Stimulated activated naive CD8-positive, alpha-beta T cell treated with anti-CD3 and anti-CD28 coated beads, Interleukin-15, amount 100 ng/mL, for 72 hours (primary cell): ENCODE measurements around the gene RAB3GAP2.
A peak's percentile ranks its signal among the peaks of the same experiment; 100 is the strongest.
"Not testable (repeated sequence)": the region's sequence is repeated elsewhere in the genome, so short reads cannot be mapped to it uniquely, and the experiment has no call there.

Experiments
- ATAC-seq: fragments of 150-1000 bp; cut with Tn5 transposase; 2 replicates; pipeline ENCODE4 v1.10.0; 2021; ENCODE audit warnings: mild to moderate bottlenecking, moderate library complexity
- DNase-seq, 2 donors: peaks; one replicate each; pipeline ENCODE4 v3.0.0; 2021 to 2022
- H3K27ac Mint-ChIP-seq, 2 donors: one replicate each; pipeline ENCODE4 v1.8.0; 2022; ENCODE audit warnings: mild to moderate bottlenecking in 2 of 2, mixed read lengths in 2 of 2, moderate library complexity in 2 of 2
- H3K27me3 Mint-ChIP-seq: one replicate; pipeline ENCODE4 v1.8.0; 2022; ENCODE audit warnings: mixed read lengths
- H3K4me1 Mint-ChIP-seq: one replicate; pipeline ENCODE4 v1.8.0; 2022; ENCODE audit warnings: mild to moderate bottlenecking, mixed read lengths
- H3K4me3 Mint-ChIP-seq, 2 donors: one replicate each; pipeline ENCODE4 v1.8.0; 2022; ENCODE audit warnings: mild to moderate bottlenecking in 2 of 2, mixed read lengths in 2 of 2, moderate library complexity in 1 of 2
- H3K9me3 Mint-ChIP-seq, 2 donors: one replicate each; pipeline ENCODE4 v1.8.0; 2022; ENCODE audit warnings: mixed read lengths in 2 of 2

RAB3GAP2 gene

GRCh38 chr1:220213382-220213983 is 58.8 kb downstream of the RAB3GAP2 start:
- no peak overlapping the region for H3K27ac Mint-ChIP-seq
- no peaks in the 10 kb centered on the region for H3K4me1 Mint-ChIP-seq
- ATAC-seq (no peak), DNase-seq (no peak)
- no peaks in the 10 kb centered on the region for H3K27me3 Mint-ChIP-seq
- no peaks in the 10 kb centered on the region for H3K9me3 Mint-ChIP-seq
- no peak overlapping the region for H3K4me3 Mint-ChIP-seq

GRCh38 chr1:220207411-220207810 is 64.8 kb downstream of the RAB3GAP2 start:
- H3K4me3 Mint-ChIP-seq = no peak overlapping the region
- H3K27me3 Mint-ChIP-seq = no peaks in the 10 kb centered on the region
- DNase-seq = no peak
- ATAC-seq = no peak
- H3K4me1 Mint-ChIP-seq = no peaks in the 10 kb centered on the region
- H3K9me3 Mint-ChIP-seq = peaks cover 0 to 7% of the 10 kb centered on the region in 2 donors
- no peak overlapping the region for H3K27ac Mint-ChIP-seq

- not testable (repeated sequence) for H3K4me1 Mint-ChIP-seq
Measured at GRCh38 chr1:220204758-220205157, 67.5 kb downstream of the RAB3GAP2 start.

GRCh38 chr1:220203816-220204215 is 68.4 kb downstream of the RAB3GAP2 start:
- no peak overlapping the region for H3K4me3 Mint-ChIP-seq

More at GRCh38 chr1:220204758-220205157, 67.5 kb downstream of the RAB3GAP2 start:
- not testable (repeated sequence) for H3K27ac Mint-ChIP-seq, ATAC-seq, DNase-seq, H3K4me3 Mint-ChIP-seq, H3K27me3 Mint-ChIP-seq, H3K9me3 Mint-ChIP-seq

GRCh38 chr1:220198186-220199005 is 73.9 kb downstream of the RAB3GAP2 start:
- Mint-ChIP-seq H3K4me3 (no peak overlapping the region), H3K27me3 (no peaks in the 10 kb centered on the region), H3K27ac (no peak overlapping the region), H3K4me1 (no peaks in the 10 kb centered on the region), H3K9me3 (no peaks in the 10 kb centered on the region)
- no peak for DNase-seq
- no peak for ATAC-seq

More at GRCh38 chr1:220203816-220204215, 68.4 kb downstream of the RAB3GAP2 start:
- Mint-ChIP-seq H3K27ac (no peak overlapping the region), H3K27me3 (no peaks in the 10 kb centered on the region), H3K9me3 (peaks cover 0 to 7% of the 10 kb centered on the region in 2 donors), H3K4me1 (no peaks in the 10 kb centered on the region)
- no peak for ATAC-seq
- no peak for DNase-seq

- H3K27ac Mint-ChIP-seq = no peak overlapping the region
- no peaks in the 10 kb centered on the region for H3K27me3 Mint-ChIP-seq
- no peaks in the 10 kb centered on the region for H3K4me1 Mint-ChIP-seq
- ATAC-seq (no peak), DNase-seq (no peak)
- H3K4me3 Mint-ChIP-seq = no peak overlapping the region
- no peaks in the 10 kb centered on the region for H3K9me3 Mint-ChIP-seq
Measured at GRCh38 chr1:220195701-220196100, 76.6 kb downstream of the RAB3GAP2 start.

GRCh38 chr1:220189750-220190347 is 82.4 kb downstream of the RAB3GAP2 start:
- ATAC-seq (no peak), DNase-seq (no peak)
- Mint-ChIP-seq H3K27ac (no peak overlapping the region), H3K9me3 (no peaks in the 10 kb centered on the region), H3K4me3 (no peak overlapping the region), H3K4me1 (no peaks in the 10 kb centered on the region), H3K27me3 (no peaks in the 10 kb centered on the region)

GRCh38 chr1:220188538-220188937 is 83.7 kb downstream of the RAB3GAP2 start:
- DNase-seq (no peak), ATAC-seq (no peak)
- H3K9me3 Mint-ChIP-seq = no peaks in the 10 kb centered on the region
- no peaks in the 10 kb centered on the region for H3K27me3 Mint-ChIP-seq
- H3K27ac Mint-ChIP-seq = no peak overlapping the region
- no peak overlapping the region for H3K4me3 Mint-ChIP-seq
- H3K4me1 Mint-ChIP-seq = no peaks in the 10 kb centered on the region

GRCh38 chr1:220186752-220187151 is 85.5 kb downstream of the RAB3GAP2 start:
- no peak for DNase-seq
- Mint-ChIP-seq H3K4me3 (no peak overlapping the region), H3K4me1 (no peaks in the 10 kb centered on the region), H3K9me3 (no peaks in the 10 kb centered on the region), H3K27me3 (no peaks in the 10 kb centered on the region), H3K27ac (peak overlapping the region in 1 of 2 donors; percentile 52)
- no peak for ATAC-seq

GRCh38 chr1:220184506-220184905 is 87.7 kb downstream of the RAB3GAP2 start:
- no peaks in the 10 kb centered on the region for H3K9me3 Mint-ChIP-seq
- no peak for DNase-seq
- no peaks in the 10 kb centered on the region for H3K27me3 Mint-ChIP-seq
- no peak overlapping the region for H3K4me3 Mint-ChIP-seq
- H3K27ac Mint-ChIP-seq = no peak overlapping the region
- no peak for ATAC-seq
- H3K4me1 Mint-ChIP-seq = no peaks in the 10 kb centered on the region

GRCh38 chr1:220182656-220183055 is 89.6 kb downstream of the RAB3GAP2 start:
- DNase-seq = no peak
- Mint-ChIP-seq H3K4me1 (no peaks in the 10 kb centered on the region), H3K27me3 (no peaks in the 10 kb centered on the region), H3K4me3 (no peak overlapping the region), H3K9me3 (no peaks in the 10 kb centered on the region), H3K27ac (no peak overlapping the region)
- no peak for ATAC-seq

GRCh38 chr1:220182111-220182510 is 90.1 kb downstream of the RAB3GAP2 start:
- Mint-ChIP-seq H3K9me3 (no peaks in the 10 kb centered on the region), H3K27ac (peak overlapping the region in 1 of 2 donors; percentile 43), H3K4me1 (no peaks in the 10 kb centered on the region), H3K4me3 (no peak overlapping the region), H3K27me3 (no peaks in the 10 kb centered on the region)
- DNase-seq = no peak
- no peak for ATAC-seq

GRCh38 chr1:220176540-220176939 is 95.7 kb downstream of the RAB3GAP2 start:
- Mint-ChIP-seq H3K9me3 (no peaks in the 10 kb centered on the region), H3K27me3 (no peaks in the 10 kb centered on the region), H3K27ac (peak overlapping the region in 1 of 2 donors; percentile 23), H3K4me1 (no peaks in the 10 kb centered on the region), H3K4me3 (no peak overlapping the region)
- no peak for DNase-seq
- ATAC-seq = no peak

GRCh38 chr1:220170836-220171526 is 101.3 kb downstream of the RAB3GAP2 start:
- H3K4me1 Mint-ChIP-seq = no peaks in the 10 kb centered on the region
- DNase-seq = no peak
- ATAC-seq = no peak
- H3K4me3 Mint-ChIP-seq = no peak overlapping the region
- no peaks in the 10 kb centered on the region for H3K9me3 Mint-ChIP-seq
- H3K27me3 Mint-ChIP-seq = no peaks in the 10 kb centered on the region
- no peak overlapping the region for H3K27ac Mint-ChIP-seq

- H3K4me1 Mint-ChIP-seq, H3K27ac Mint-ChIP-seq, DNase-seq, ATAC-seq, H3K9me3 Mint-ChIP-seq, H3K27me3 Mint-ChIP-seq, H3K4me3 Mint-ChIP-seq: not testable (repeated sequence)
Measured at GRCh38 chr1:220169887-220170286, 102.4 kb downstream of the RAB3GAP2 start.

GRCh38 chr1:220166853-220167252 is 105.4 kb downstream of the RAB3GAP2 start:
- Mint-ChIP-seq H3K27me3 (no peaks in the 10 kb centered on the region), H3K4me3 (no peak overlapping the region), H3K9me3 (no peaks in the 10 kb centered on the region), H3K4me1 (no peaks in the 10 kb centered on the region), H3K27ac (no peak overlapping the region)
- DNase-seq (no peak), ATAC-seq (no peak)
